ENCODE measurements around the gene SLC35D1. TPM values are rescaled to one million over a fixed set of nuclear protein-coding genes. Genes with fewer than 3 reads are reported as not detected.
A peak's percentile ranks its signal among the peaks of the same experiment; 100 is the strongest.

SLC35D1 gene
- total RNA-seq, 1 donor from 2014 or later: 11.8 TPM

DNA sequence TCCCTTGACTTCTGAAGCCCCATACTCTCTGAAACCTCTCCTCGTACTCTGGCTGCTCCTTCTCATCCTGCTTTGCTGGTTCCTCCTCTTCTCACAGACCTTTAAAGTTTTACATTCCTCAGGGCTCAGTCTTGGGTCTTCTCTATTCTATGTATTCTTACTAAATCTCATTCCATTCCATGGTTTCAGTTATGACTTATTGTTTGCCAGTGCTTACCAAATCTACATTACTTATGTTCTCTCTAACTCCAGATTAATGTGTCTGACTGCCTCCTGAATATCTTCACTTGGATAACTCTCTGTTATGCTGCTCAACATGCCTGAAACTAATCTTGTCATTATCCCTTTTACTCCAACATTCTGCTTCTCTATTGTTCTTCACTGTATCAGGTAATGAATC is 5.4 kb upstream of the SLC35D1 start:
- DNase-seq (ENCODE audit: low read depth, low spot score): no peak
- Mint-ChIP-seq H3K36me3 (ENCODE audit: low read depth) (no peaks in the 10 kb centered on the region), H3K4me1 (peaks cover 31% of the 10 kb centered on the region), H3K4me3 (peak overlapping the region; percentile 0), H3K9me3 (no peaks in the 10 kb centered on the region), H3K27me3 (ENCODE audit: low read depth) (no peaks in the 10 kb centered on the region), H3K27ac (ENCODE audit: unreplicated experiment) (no peak overlapping the region)
- TF ChIP-seq, protein P1, sequence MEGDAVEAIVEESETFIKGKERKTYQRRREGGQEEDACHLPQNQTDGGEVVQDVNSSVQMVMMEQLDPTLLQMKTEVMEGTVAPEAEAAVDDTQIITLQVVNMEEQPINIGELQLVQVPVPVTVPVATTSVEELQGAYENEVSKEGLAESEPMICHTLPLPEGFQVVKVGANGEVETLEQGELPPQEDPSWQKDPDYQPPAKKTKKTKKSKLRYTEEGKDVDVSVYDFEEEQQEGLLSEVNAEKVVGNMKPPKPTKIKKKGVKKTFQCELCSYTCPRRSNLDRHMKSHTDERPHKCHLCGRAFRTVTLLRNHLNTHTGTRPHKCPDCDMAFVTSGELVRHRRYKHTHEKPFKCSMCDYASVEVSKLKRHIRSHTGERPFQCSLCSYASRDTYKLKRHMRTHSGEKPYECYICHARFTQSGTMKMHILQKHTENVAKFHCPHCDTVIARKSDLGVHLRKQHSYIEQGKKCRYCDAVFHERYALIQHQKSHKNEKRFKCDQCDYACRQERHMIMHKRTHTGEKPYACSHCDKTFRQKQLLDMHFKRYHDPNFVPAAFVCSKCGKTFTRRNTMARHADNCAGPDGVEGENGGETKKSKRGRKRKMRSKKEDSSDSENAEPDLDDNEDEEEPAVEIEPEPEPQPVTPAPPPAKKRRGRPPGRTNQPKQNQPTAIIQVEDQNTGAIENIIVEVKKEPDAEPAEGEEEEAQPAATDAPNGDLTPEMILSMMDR (conservative IDR thresholded peaks at IDR 0.05): no peak

DNA sequence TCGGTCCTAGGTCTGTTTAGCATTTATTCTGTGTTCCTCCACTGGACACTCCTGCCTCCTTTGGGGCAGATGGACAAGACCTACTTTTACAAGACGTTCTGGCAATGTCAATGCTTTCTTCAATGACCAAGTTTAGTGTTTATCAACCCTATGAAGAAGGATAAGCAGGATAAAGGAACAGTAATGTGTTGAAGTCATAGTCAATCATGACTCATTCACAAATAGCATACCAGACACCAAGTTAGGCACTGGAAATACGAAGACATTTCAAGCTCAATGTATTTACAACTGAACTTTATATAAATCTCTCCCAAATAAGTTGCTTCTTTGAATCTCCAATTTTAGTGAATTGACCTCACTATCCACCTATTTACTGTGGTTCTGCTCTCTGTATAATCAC is 4.8 kb upstream of the SLC35D1 start:
- Mint-ChIP-seq H3K36me3 (ENCODE audit: low read depth) (no peaks in the 10 kb centered on the region), H3K4me3 (no peak overlapping the region), H3K9me3 (no peaks in the 10 kb centered on the region), H3K27ac (ENCODE audit: unreplicated experiment) (no peak overlapping the region), H3K4me1 (peaks cover 33% of the 10 kb centered on the region), H3K27me3 (ENCODE audit: low read depth) (no peaks in the 10 kb centered on the region)
- DNase-seq (ENCODE audit: low read depth, low spot score): no peak
- TF ChIP-seq, protein P1 (conservative IDR thresholded peaks at IDR 0.05): no peak

DNA sequence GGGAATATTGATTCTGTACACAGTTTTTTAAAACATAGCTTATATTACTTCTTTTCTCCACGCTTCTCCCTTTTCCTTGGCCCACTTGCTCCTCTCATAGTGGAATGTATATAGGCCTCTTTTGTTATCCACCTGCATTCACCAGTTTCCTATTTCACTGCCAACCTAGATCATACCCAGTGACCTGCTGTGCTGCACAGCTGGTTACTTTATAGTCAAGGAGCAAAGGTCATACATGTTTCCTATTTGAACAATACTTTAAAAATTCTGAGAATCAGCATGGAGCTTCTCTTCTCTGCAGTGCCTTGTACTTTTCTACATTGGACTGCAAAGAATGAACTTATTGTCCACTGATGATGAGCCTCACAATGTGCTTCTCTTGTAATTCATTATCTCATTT is 4.3 kb upstream of the SLC35D1 start:
- no peaks in the 10 kb centered on the region for H3K36me3 Mint-ChIP-seq (ENCODE audit: low read depth)
- peaks cover 33% of the 10 kb centered on the region for H3K4me1 Mint-ChIP-seq
- H3K4me3 Mint-ChIP-seq: peak overlapping the region; percentile 4
- DNase-seq (ENCODE audit: low read depth, low spot score): no peak
- TF ChIP-seq, protein P1 (conservative IDR thresholded peaks at IDR 0.05): no peak
- no peaks in the 10 kb centered on the region for H3K9me3 Mint-ChIP-seq
- H3K27ac Mint-ChIP-seq (ENCODE audit: unreplicated experiment): no peak overlapping the region
- no peaks in the 10 kb centered on the region for H3K27me3 Mint-ChIP-seq (ENCODE audit: low read depth)

DNA sequence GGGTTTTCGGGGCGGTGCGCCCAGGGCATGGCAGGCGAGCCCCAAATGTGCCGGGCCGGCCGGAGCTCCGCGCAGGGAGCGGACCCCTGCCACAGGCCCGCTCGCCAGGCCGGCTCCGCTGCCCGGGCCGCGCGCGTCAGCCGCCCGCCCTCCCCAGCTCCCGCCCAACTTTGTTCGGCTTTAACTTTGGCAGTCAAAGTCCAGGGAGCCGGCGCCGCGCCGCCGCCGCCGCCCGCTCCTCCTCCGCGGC is 488 bp downstream of the SLC35D1 start:
- Mint-ChIP-seq H3K9me3 (no peaks in the 10 kb centered on the region), H3K4me1 (peaks cover 41% of the 10 kb centered on the region), H3K27ac (ENCODE audit: unreplicated experiment) (no peak overlapping the region), H3K4me3 (peak overlapping the region; percentile 91), H3K36me3 (ENCODE audit: low read depth) (peaks cover 2% of the 10 kb centered on the region), H3K27me3 (ENCODE audit: low read depth) (no peaks in the 10 kb centered on the region)
- TF ChIP-seq, protein P1 (conservative IDR thresholded peaks at IDR 0.05): no peak
- peak; percentile 36 for DNase-seq (ENCODE audit: low read depth, low spot score)

DNA sequence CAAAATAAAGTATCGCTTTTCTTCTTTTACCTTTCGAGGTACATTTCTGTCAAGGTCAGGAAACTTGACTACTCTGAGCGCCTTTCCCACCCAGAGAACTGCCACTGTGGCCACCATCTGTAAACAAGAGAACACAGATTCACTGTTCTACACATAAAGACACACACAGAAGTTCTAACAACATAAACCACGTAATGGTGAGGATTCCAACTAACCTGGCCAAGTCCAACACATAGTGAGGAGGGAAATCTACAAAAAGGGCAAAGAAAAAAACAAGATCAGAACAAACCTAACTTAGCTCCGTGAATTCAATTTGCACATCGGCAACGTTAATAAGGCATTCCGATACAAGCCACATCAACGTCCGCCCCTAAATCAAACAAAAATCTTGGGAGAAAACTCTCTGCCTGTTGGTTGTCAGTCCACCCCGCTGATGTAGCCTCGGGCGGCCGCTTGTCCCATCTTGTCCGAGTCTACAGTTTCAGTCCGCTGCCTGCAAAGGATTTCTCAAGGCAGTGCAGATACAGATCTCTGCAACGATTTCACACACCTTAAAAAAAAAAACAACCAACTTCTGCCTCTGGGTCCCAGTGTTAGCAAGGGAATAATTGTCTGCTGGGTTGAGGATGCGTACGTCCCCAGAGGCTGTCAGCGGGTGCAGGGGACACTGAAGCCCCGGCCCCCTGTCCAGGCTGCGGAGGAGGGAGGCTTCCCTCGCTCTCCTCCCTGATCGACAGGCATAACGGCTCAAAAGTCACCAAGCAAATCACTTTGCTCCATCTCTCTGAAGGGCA is 1.0 kb downstream of the SLC35D1 start:
- DNase-seq (ENCODE audit: low read depth, low spot score): peak; percentile 14
- TF ChIP-seq, protein P1 (conservative IDR thresholded peaks at IDR 0.05): no peak
- H3K27me3 Mint-ChIP-seq (ENCODE audit: low read depth): no peaks in the 10 kb centered on the region
- H3K36me3 Mint-ChIP-seq (ENCODE audit: low read depth): peaks cover 2% of the 10 kb centered on the region
- H3K27ac Mint-ChIP-seq (ENCODE audit: unreplicated experiment): peak overlapping the region; percentile 87
- no peaks in the 10 kb centered on the region for H3K9me3 Mint-ChIP-seq
- H3K4me3 Mint-ChIP-seq: peak overlapping the region; percentile 86
- H3K4me1 Mint-ChIP-seq: peaks cover 36% of the 10 kb centered on the region

All from neural crest cell (in vitro differentiated cells).